ENCODE data around the gene FOXK2. TPM values are rescaled to one million over a fixed set of nuclear protein-coding genes. Genes with fewer than 3 reads are reported as not detected.

FOXK2 gene
- 33.0 and 33.6 TPM in 2 replicates for total RNA-seq (2014; rRNA removed; shearing (Covaris generic))
- polyA plus RNA-seq (2015; cell fraction: cytosol; rRNA removed): 47.9 and 52.2 TPM in 2 replicates
- polyA plus RNA-seq (2015; cell fraction: nucleus; rRNA removed): 27.5 and 27.7 TPM in 2 replicates

- peak; percentile 92 for DNase-seq (ENCODE audit: low read depth, low spot score)
- in situ Hi-C loops (cut with HindIII; ENCODE audit: low pct_unique_long_range_greater_than_20kb, low sequenced_read_pairs): no loop called here
These were observed at the start of gene FOXK2 for GRCh38 chr17:82518826-82519810. Gene FOXK2, plus strand, starts transcription at chr17:82519732. Its CDS starts 157 bp downstream, at chr17:82519889.

- in situ Hi-C loops (cut with HindIII; ENCODE audit: low pct_unique_long_range_greater_than_20kb, low sequenced_read_pairs): no loop called here
These were observed 49.5 kb upstream of the FOXK2 start for GRCh38 chr17:82470065-82470464.

GRCh38 chr17:82474223-82475010, 45.1 kb upstream of the FOXK2 start:
- DNase-seq (ENCODE audit: low read depth, low spot score): no peak
- in situ Hi-C loops (cut with HindIII; ENCODE audit: low pct_unique_long_range_greater_than_20kb, low sequenced_read_pairs): no loop called here

More at GRCh38 chr17:82470065-82470464, 49.5 kb upstream of the FOXK2 start:
- DNase-seq (ENCODE audit: low read depth, low spot score): no peak

GRCh38 chr17:82475458-82475857, 44.1 kb upstream of the FOXK2 start:
- DNase-seq (ENCODE audit: low read depth, low spot score): no peak
- in situ Hi-C loops (cut with HindIII; ENCODE audit: low pct_unique_long_range_greater_than_20kb, low sequenced_read_pairs): no loop called here

GRCh38 chr17:82477934-82478333, 41.6 kb upstream of the FOXK2 start:
- in situ Hi-C loops (cut with HindIII; ENCODE audit: low pct_unique_long_range_greater_than_20kb, low sequenced_read_pairs): no loop called here
- DNase-seq (ENCODE audit: low read depth, low spot score): no peak

GRCh38 chr17:82479602-82480001, 39.9 kb upstream of the FOXK2 start:
- in situ Hi-C loops (cut with HindIII; ENCODE audit: low pct_unique_long_range_greater_than_20kb, low sequenced_read_pairs): no loop called here
- no peak for DNase-seq (ENCODE audit: low read depth, low spot score)

- in situ Hi-C loops (cut with HindIII; ENCODE audit: low pct_unique_long_range_greater_than_20kb, low sequenced_read_pairs): no loop called here
These were observed 39.2 kb upstream of the FOXK2 start for GRCh38 chr17:82480318-82480717.

GRCh38 chr17:82483204-82483660, 36.3 kb upstream of the FOXK2 start:
- in situ Hi-C loops (cut with HindIII; ENCODE audit: low pct_unique_long_range_greater_than_20kb, low sequenced_read_pairs): no loop called here
- DNase-seq (ENCODE audit: low read depth, low spot score): no peak

More at GRCh38 chr17:82480318-82480717, 39.2 kb upstream of the FOXK2 start:
- DNase-seq (ENCODE audit: low read depth, low spot score): no peak

GRCh38 chr17:82483836-82484235, 35.7 kb upstream of the FOXK2 start:
- in situ Hi-C loops (cut with HindIII; ENCODE audit: low pct_unique_long_range_greater_than_20kb, low sequenced_read_pairs): no loop called here
- DNase-seq (ENCODE audit: low read depth, low spot score): no peak

- DNase-seq (ENCODE audit: low read depth, low spot score): no peak
- in situ Hi-C loops (cut with HindIII; ENCODE audit: low pct_unique_long_range_greater_than_20kb, low sequenced_read_pairs): no loop called here
These were observed 33.1 kb upstream of the FOXK2 start for GRCh38 chr17:82486231-82487094.

- DNase-seq (ENCODE audit: low read depth, low spot score): no peak
- in situ Hi-C loops (cut with HindIII; ENCODE audit: low pct_unique_long_range_greater_than_20kb, low sequenced_read_pairs): no loop called here
These were observed 31.6 kb upstream of the FOXK2 start for GRCh38 chr17:82487910-82488309.

- DNase-seq (ENCODE audit: low read depth, low spot score): no peak
- in situ Hi-C loops (cut with HindIII; ENCODE audit: low pct_unique_long_range_greater_than_20kb, low sequenced_read_pairs): no loop called here
These were observed 30.4 kb upstream of the FOXK2 start for GRCh38 chr17:82489117-82489516.

- in situ Hi-C loops (cut with HindIII; ENCODE audit: low pct_unique_long_range_greater_than_20kb, low sequenced_read_pairs): no loop called here
- DNase-seq (ENCODE audit: low read depth, low spot score): no peak
These were observed 29.6 kb upstream of the FOXK2 start for GRCh38 chr17:82489851-82490511.

- no peak for DNase-seq (ENCODE audit: low read depth, low spot score)
- in situ Hi-C loops (cut with HindIII; ENCODE audit: low pct_unique_long_range_greater_than_20kb, low sequenced_read_pairs): no loop called here
These were observed 28.9 kb upstream of the FOXK2 start for GRCh38 chr17:82490512-82491195.

GRCh38 chr17:82491196-82491530, 28.4 kb upstream of the FOXK2 start:
- DNase-seq (ENCODE audit: low read depth, low spot score): no peak
- in situ Hi-C loops (cut with HindIII; ENCODE audit: low pct_unique_long_range_greater_than_20kb, low sequenced_read_pairs): no loop called here

- in situ Hi-C loops (cut with HindIII; ENCODE audit: low pct_unique_long_range_greater_than_20kb, low sequenced_read_pairs): no loop called here
- DNase-seq (ENCODE audit: low read depth, low spot score): no peak
These were observed 28.0 kb upstream of the FOXK2 start for GRCh38 chr17:82491533-82491932.

Data from SK-MEL-5 (cell line).